HEK293 (cell line): ENCODE measurements around the gene PDZD2.

Source experiments
- CTCF ChIA-PET: fragments of 350-600 bp; formaldehyde crosslinking; extraction: SDS; loops from one replicate; lab custom pipeline; 2021; ENCODE audit warnings: antibody characterized with exemption; lab: Yijun Ruan, JAX
- POLR2A ChIA-PET: fragments of 300-600 bp; formaldehyde crosslinking; extraction: SDS; loops from one replicate; lab custom pipeline; 2020; ENCODE audit warnings: antibody characterized with exemption, inconsistent platforms; lab: Yijun Ruan, JAX
- H3K27ac ChIP-seq: fragments of 200-500 bp; sonication (Bioruptor generic); 2 replicates; pipeline ENCODE4 v1.5.1; 2014; ENCODE audit warnings: low read depth, low read length, control low read depth, inconsistent platforms; ENCODE audit errors: extremely low read depth
- H3K36me3 ChIP-seq, 2 experiments: fragments of 200-500 bp in 1 of 2; sonication (Bioruptor generic) in 1 of 2; 1 replicate in 1 of 2; 2 replicates in 1 of 2; pipeline ENCODE4 v1.5.1; 2014 to 2017; ENCODE audit warnings: inconsistent platforms in 2 of 2, low read length in 2 of 2; ENCODE audit not compliant: control insufficient read depth in 2 of 2, insufficient read depth in 1 of 2
- H3K4me1 ChIP-seq: fragments of 200-500 bp; sonication (Bioruptor generic); 2 replicates; pipeline ENCODE4 v1.5.1; 2014; ENCODE audit warnings: mild to moderate bottlenecking, low read length, inconsistent platforms; ENCODE audit not compliant: control insufficient read depth, insufficient read depth
- H3K4me3 ChIP-seq: 2 replicates; pipeline ENCODE4 v1.5.1; 2011; ENCODE audit warnings: low read depth, mild to moderate bottlenecking, control low read depth, low read length, moderate library complexity
- H3K9me3 ChIP-seq: fragments of 200-500 bp; sonication (Bioruptor generic); 2 replicates; pipeline ENCODE4 v1.5.1; 2014; ENCODE audit warnings: low read depth, low read length, inconsistent platforms; ENCODE audit not compliant: control insufficient read depth, insufficient read depth
- KLF16 ChIP-seq: fragments of 450-650 bp; formaldehyde crosslinking; IDR thresholded peaks from 2 replicates; pipeline ENCODE4 v1.5.1; 2017; ENCODE audit warnings: missing biosample characterization, missing genetic modification characterization
- KLF7 ChIP-seq: fragments of 450-650 bp; formaldehyde crosslinking; IDR thresholded peaks from 2 replicates; pipeline ENCODE4 v1.5.1; 2016; ENCODE audit warnings: missing biosample characterization, missing genetic modification characterization, borderline replicate concordance
- KLF8 ChIP-seq: fragments of 450-650 bp; formaldehyde crosslinking; IDR thresholded peaks from 2 replicates; pipeline ENCODE4 v1.5.1; 2016; ENCODE audit warnings: missing biosample characterization, missing genetic modification characterization
- PRDM1 ChIP-seq: fragments of 450-650 bp; formaldehyde crosslinking; IDR thresholded peaks from 2 replicates; pipeline ENCODE4; 2016; ENCODE audit warnings: missing biosample characterization, missing genetic modification characterization
- PRDM10 ChIP-seq: fragments of 450-650 bp; formaldehyde crosslinking; IDR thresholded peaks from 2 replicates; pipeline ENCODE4 v1.5.1; 2016; ENCODE audit warnings: missing biosample characterization, missing genetic modification characterization
- SETDB1 ChIP-seq: IDR thresholded peaks from one replicate; pipeline ENCODE4 v1.6.1; 2017; ENCODE audit warnings: mild to moderate bottlenecking, low read length, moderate library complexity, mixed read lengths; ENCODE audit not compliant: insufficient read length
- SP2 ChIP-seq: fragments of 450-650 bp; formaldehyde crosslinking; IDR thresholded peaks from 2 replicates; pipeline ENCODE4 v1.5.1; 2016; ENCODE audit warnings: missing biosample characterization, missing genetic modification characterization
- ZBTB10 ChIP-seq: fragments of 450-650 bp; formaldehyde crosslinking; IDR thresholded peaks from 2 replicates; pipeline ENCODE4 v1.5.1; 2016; ENCODE audit warnings: missing biosample characterization, missing genetic modification characterization
- ZNF140 ChIP-seq: fragments of 450-650 bp; formaldehyde crosslinking; IDR thresholded peaks from 2 replicates; pipeline ENCODE4 v1.5.1; 2016; ENCODE audit warnings: missing biosample characterization, missing genetic modification characterization
- ZNF148 ChIP-seq: fragments of 450-650 bp; formaldehyde crosslinking; IDR thresholded peaks from 2 replicates; pipeline ENCODE4 v1.5.0; 2017; ENCODE audit warnings: missing biosample characterization, missing genetic modification characterization, borderline replicate concordance
- ZNF19 ChIP-seq: fragments of 450-650 bp; formaldehyde crosslinking; IDR thresholded peaks from 2 replicates; pipeline ENCODE4; 2016; ENCODE audit warnings: missing biosample characterization, missing genetic modification characterization, low read depth
- ZNF26 ChIP-seq: fragments of 450-650 bp; formaldehyde crosslinking; IDR thresholded peaks from 2 replicates; pipeline ENCODE4 v1.5.1; 2016; ENCODE audit warnings: missing biosample characterization, missing genetic modification characterization
- ZNF354C ChIP-seq: fragments of 450-650 bp; formaldehyde crosslinking; IDR thresholded peaks from 2 replicates; pipeline ENCODE4 v1.5.1; 2016; ENCODE audit warnings: missing biosample characterization, missing genetic modification characterization, low read depth, borderline replicate concordance
- ZNF391 ChIP-seq: fragments of 450-650 bp; formaldehyde crosslinking; IDR thresholded peaks from 2 replicates; pipeline ENCODE4 v1.5.1; 2016; ENCODE audit warnings: low read depth, missing biosample characterization, missing genetic modification characterization, borderline replicate concordance
- ZNF626 ChIP-seq: fragments of 450-650 bp; sonication (Bioruptor Pico); formaldehyde crosslinking; IDR thresholded peaks from 2 replicates; pipeline ENCODE4 v1.5.1; 2018; ENCODE audit warnings: missing biosample characterization, missing genetic modification characterization, inconsistent platforms
- ZNF639 ChIP-seq: fragments of 450-650 bp; formaldehyde crosslinking; IDR thresholded peaks from 2 replicates; pipeline ENCODE4 v1.5.1; 2016; ENCODE audit warnings: missing biosample characterization, missing genetic modification characterization
- ZNF645 ChIP-seq: fragments of 450-650 bp; formaldehyde crosslinking; IDR thresholded peaks from 2 replicates; pipeline ENCODE4; 2016; ENCODE audit warnings: missing biosample characterization, missing genetic modification characterization
- ZSCAN4 ChIP-seq: fragments of 450-650 bp; formaldehyde crosslinking; IDR thresholded peaks from 2 replicates; pipeline ENCODE4 v1.5.1; 2017; ENCODE audit warnings: missing biosample characterization, missing genetic modification characterization

PDZD2 gene

GRCh38 chr5:31675472-31675871 lies 36.5 kb downstream of the PDZD2 start:
- no peak for TF ChIP-seq KLF16 (tag by site-specific recombination)
- Histone ChIP-seq H3K4me1 (no peaks in the 10 kb centered on the region), H3K27ac (no peak overlapping the region), H3K36me3 (no peaks in the 10 kb centered on the region), H3K4me3 (no peak overlapping the region), H3K9me3 (no peaks in the 10 kb centered on the region)
- POLR2A ChIA-PET, result no interaction called here
- CTCF ChIA-PET, result interaction anchor here (0.9 kb wide), 1 partner anchor 95 kb away, joined by 6 read pairs; no protein-coding TSS in a partner anchor

- Histone ChIP-seq H3K4me3 (no peak overlapping the region), H3K9me3 (no peaks in the 10 kb centered on the region), H3K4me1 (no peaks in the 10 kb centered on the region), H3K36me3 (no peaks in the 10 kb centered on the region), H3K27ac (no peak overlapping the region)
- ChIA-PET CTCF (no interaction called here), POLR2A (no interaction called here)
- no peak for TF ChIP-seq KLF8 (tag by site-specific recombination)
- no peak for TF ChIP-seq ZSCAN4 (tag by site-specific recombination)
- TF ChIP-seq ZNF148, result no peak
- TF ChIP-seq ZNF26 (tag by site-specific recombination), result no peak
- TF ChIP-seq ZNF645 (tag by site-specific recombination), result no peak
- no peak for TF ChIP-seq ZNF140 (tag by site-specific recombination)
- no peak for TF ChIP-seq KLF7 (tag by site-specific recombination)
- TF ChIP-seq ZNF626 (tag by site-specific recombination), result no peak
- no peak for TF ChIP-seq ZNF354C
- no peak for TF ChIP-seq SP2
- TF ChIP-seq ZNF19 (tag by site-specific recombination), result no peak
- no peak for TF ChIP-seq ZBTB10 (tag by site-specific recombination)
- no peak for TF ChIP-seq SETDB1
- TF ChIP-seq PRDM1 (tag by site-specific recombination), result no peak
- no peak for TF ChIP-seq ZNF391 (tag by site-specific recombination)
- TF ChIP-seq ZNF639 (tag by site-specific recombination), result no peak
- TF ChIP-seq PRDM10 (tag by site-specific recombination), result no peak
These were observed 39.2 kb downstream of the PDZD2 start for GRCh38 chr5:31678180-31678579.
